DMS 273 (cell line): ENCODE results near the gene CCDC197.

Experiments used
- DNase-seq: peaks from one replicate; lab custom pipeline; 2025; ENCODE audit not compliant: unreplicated experiment; lab: John Stamatoyannopoulos, UW

Gene CCDC197

GRCh38 chr14:94022532-94023411, 25.7 kb downstream of the CCDC197 start:
- no peak for DNase-seq

- no peak for DNase-seq
These were observed 27.4 kb downstream of the CCDC197 start for GRCh38 chr14:94024549-94024948.

- DNase-seq = no peak
These were observed 28.6 kb downstream of the CCDC197 start for GRCh38 chr14:94025720-94026119.

GRCh38 chr14:94026173-94026888, 29.2 kb downstream of the CCDC197 start, which contains the start of gene OTUB2:
Gene OTUB2 (plus strand): TSS chr14:94026340. CDS start chr14:94026538, 198 bp downstream.
- peak; percentile 99 for DNase-seq

DNA sequence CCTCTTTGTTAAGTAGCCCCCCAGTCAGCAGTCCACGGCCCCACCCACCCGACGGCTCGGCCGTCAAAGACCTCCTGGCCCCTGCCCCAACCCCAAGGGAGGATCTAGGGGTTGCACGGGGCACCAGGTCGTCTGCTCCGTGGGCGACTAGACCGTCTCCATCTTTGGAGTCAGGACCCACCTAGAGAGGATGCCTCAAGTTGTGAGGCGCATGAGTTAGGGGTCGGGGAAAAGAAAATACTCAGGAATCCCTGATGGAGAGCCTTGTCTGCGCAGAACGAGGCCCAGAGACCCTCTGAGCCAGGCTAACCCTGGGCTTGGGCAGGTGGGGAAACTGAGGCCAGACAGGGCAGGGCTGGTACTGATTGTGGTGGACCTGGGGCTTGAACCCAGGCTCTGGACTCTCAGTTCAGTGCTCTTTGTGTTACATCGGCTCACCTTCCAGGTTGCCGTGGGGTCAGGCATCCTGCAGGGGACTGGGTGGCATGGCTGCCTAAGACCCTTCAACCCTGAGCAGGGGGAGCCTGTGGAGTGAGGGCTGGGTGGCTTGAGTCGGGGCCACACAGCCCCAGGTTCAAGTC, 29.9 kb downstream of the CCDC197 start:
- no peak for DNase-seq

DNA sequence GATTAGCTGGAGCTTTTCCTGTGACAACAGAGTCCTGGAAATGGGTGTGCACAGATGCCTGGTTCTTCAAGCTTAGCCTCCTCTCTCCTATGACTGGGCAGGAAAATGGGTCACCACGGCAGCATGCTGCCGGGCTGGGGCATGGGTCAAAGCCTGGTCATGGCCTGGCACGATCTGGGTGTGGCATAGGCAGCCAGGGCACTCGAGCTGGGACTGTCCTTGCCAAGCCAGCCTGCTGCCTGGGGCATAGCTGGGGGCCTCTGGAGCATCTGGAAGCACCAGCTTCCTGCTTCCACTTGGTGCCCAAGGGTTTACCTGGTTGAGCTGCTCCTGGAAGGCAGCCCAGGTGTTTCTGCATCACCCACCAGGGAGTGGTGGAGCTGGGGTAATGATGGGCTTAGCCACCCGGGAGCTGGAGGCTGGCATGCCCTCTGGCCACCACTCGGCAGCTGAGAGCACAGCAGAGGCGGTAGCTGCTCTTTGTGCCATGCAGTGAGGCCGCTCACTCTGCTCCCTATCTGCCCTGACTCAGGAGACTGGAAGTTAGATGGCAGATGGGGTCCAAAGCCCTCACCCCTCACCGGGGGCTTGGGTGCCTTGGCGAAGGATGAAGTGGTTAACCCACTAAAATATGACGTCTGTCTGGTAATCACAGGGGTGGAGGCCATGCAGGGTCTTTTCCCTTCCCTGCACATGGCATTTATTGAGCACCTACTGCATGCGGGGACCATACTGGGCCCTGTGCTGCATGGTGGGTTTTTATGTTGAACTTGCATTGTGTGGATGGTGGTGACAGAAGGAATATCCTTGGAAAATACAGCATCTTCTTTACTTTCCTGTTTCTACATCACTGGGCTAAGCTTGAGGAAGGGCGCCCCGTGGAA, 30.7 kb downstream of the CCDC197 start:
- no peak for DNase-seq

GRCh38 chr14:94028450-94028826, 31.3 kb downstream of the CCDC197 start:
- DNase-seq = no peak

- no peak for DNase-seq
These were observed 32.2 kb downstream of the CCDC197 start for GRCh38 chr14:94029265-94029664.

GRCh38 chr14:94029671-94030203, 32.6 kb downstream of the CCDC197 start:
- no peak for DNase-seq

GRCh38 chr14:94030571-94030970, 33.5 kb downstream of the CCDC197 start:
- no peak for DNase-seq

- no peak for DNase-seq
These were observed 34.2 kb downstream of the CCDC197 start for GRCh38 chr14:94031161-94031882.

GRCh38 chr14:94031883-94032279, 34.8 kb downstream of the CCDC197 start:
- no peak for DNase-seq

DNA sequence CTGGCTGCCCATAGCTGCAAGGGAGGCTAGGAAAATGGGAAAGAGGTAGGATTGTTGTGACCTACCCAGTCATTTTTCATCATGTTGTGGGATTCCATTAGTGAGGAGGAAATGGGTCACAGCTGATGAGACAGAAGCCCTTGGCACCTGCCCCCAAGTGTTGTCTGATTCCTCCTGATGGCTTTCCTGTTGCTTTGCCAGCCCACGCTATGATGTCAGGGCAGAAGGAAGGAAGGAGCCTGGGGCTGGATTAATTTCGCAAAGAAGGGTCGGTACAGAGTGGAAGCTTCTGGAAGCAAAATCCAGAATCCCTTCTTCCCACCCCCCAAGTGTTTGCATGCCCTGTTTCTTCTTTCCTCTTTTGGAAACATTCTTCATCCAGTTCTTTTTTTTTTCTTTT, 37.8 kb downstream of the CCDC197 start:
- no peak for DNase-seq

- DNase-seq = peak; percentile 84
These were observed 39.4 kb downstream of the CCDC197 start for GRCh38 chr14:94036313-94037167.

GRCh38 chr14:94037954-94038353, 40.9 kb downstream of the CCDC197 start:
- DNase-seq = no peak

- no peak for DNase-seq
These were observed 41.4 kb downstream of the CCDC197 start for GRCh38 chr14:94038510-94038909.

- DNase-seq = no peak
These were observed 42.0 kb downstream of the CCDC197 start for GRCh38 chr14:94038921-94039629.

DNA sequence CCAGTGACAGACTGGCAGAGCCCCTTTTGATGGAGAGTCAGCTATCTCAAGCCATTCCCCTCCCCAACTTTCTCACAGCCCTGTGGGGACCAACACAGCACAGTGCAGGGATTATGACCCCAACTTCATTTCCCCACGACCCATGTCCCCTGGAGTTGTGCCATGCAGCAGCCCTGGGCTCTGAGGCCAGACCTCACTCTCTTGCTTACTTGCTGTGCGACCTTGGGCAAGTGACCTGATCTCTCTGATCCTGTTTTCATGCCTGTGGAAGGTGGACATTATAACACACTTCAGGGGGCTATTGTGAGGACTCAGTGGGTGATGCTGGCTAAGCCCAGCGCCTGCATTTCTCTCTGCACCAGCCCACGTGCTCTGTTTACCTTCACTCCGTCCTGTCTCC, 43.1 kb downstream of the CCDC197 start:
- DNase-seq = no peak
